Measurements from ENCODE around the gene KRTAP5-4.
"Not testable (repeated sequence)": the region's sequence is repeated elsewhere in the genome, so short reads cannot be mapped to it uniquely, and the experiment has no call there.

KRTAP5-4 gene

GRCh38 chr11:1652771-1653540 is 31.0 kb upstream of the KRTAP5-4 start:
- peak; percentile 86 for DNase-seq

DNA sequence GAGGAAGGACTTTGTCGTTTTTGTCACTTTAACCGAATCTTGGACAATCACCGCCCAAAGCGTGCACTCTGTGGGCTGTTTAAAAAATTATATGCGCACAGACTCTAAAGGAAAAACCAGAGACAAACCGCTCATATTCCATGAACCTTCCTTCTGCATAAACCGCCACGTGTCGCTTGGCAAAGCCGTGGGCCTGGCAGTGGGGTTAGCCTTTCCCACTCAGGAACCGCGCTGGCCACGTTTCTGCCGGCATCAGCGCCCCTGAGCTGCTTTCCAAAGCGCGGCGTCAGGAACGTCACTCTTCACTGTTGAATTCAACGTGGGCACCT is 30.5 kb upstream of the KRTAP5-4 start:
- DNase-seq = no peak

DNA sequence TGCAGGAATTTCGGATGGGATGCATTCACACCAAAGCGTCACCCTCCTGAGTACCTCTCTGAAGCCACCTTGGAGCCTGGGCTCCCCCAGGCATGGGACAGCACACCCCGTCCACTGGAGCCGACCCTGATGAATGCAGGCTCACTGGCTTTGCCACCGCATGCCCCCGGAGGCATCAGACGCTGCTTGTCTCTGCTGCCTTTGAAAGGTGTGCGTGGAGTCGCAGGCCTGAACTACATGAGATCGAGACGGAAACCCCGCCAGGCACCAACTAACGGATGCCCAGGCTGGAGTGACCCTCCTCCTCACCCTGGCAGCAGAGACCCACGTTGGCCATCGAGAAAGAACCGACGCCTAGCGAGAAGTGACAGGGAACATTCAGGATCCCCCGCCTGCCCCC is 30.1 kb upstream of the KRTAP5-4 start:
- DNase-seq = no peak

DNA sequence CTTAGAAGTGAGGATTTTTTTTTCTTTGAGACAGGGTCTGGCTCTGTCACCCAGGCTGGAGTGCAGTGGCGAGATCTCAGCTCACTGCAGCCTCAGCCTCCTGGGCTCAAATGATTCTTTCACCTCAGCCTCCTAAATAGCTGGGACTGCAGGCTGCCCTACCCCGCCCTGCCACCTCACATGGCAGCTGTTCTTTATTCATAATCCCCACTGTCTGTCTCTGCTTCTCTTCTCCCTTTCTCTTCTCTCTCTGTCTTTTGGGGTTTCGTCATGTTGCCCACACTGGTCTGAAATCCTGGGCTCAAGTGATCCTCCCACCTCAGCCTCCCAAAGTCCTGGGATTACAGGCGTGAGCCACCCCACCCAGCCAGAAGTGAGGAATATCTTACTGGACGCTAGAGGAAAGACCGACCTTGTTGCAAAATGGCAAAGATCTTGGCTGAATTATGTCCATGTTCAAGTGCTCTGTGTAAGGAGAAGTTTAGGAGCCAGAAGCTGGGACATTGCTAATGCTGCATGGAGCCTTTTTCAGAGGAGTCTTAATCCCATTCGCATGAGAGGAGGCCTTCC is 29.6 kb upstream of the KRTAP5-4 start:
- no peak for DNase-seq

- DNase-seq = no peak
Measured at GRCh38 chr11:1650918-1651262, 29.0 kb upstream of the KRTAP5-4 start.

DNA sequence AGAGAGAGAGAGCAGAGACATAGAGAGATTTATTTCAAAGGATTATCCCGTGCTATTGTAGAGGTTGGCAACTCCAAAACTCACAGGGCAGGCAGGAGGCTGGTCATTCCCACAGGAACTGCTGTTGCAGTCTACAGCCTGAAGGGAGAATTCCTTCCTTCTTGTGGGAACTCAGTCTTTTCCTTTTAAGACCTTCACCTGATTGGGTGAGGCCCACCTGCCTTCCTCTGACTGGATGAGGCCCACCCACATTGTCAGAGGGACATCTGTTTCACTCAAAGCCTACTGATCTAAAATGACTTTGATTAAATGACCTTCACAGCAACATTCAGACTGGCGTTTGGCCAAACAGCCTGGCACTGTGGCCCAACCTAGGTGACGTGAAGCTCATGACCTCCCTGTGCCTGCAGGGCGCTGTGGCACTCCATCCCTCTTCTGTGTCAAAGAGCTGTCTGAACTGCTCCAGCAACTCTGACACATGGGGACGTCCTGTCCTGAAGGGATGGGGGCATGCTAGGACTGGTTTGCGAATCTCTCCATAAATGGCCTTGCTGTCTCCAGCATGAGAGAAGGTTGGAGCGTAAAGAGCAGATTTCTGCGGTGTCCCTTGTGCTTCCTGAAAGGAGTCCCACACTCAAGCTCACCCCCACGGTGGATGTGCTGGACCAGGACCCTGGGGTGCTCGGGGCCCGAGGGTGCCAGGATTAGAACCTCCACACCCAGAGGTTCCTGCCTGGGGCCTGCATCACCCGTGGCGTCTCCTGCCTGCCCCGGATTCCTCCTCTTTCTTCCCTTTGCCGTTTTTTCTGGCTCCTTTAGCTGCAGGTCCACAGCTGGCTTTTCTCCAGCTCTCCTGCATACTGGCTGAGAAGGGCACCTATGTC is 28.3 kb upstream of the KRTAP5-4 start:
- DNase-seq = peak; percentile 16

- DNase-seq = peak; percentile 22
Measured at GRCh38 chr11:1648653-1649420, 26.9 kb upstream of the KRTAP5-4 start.

DNA sequence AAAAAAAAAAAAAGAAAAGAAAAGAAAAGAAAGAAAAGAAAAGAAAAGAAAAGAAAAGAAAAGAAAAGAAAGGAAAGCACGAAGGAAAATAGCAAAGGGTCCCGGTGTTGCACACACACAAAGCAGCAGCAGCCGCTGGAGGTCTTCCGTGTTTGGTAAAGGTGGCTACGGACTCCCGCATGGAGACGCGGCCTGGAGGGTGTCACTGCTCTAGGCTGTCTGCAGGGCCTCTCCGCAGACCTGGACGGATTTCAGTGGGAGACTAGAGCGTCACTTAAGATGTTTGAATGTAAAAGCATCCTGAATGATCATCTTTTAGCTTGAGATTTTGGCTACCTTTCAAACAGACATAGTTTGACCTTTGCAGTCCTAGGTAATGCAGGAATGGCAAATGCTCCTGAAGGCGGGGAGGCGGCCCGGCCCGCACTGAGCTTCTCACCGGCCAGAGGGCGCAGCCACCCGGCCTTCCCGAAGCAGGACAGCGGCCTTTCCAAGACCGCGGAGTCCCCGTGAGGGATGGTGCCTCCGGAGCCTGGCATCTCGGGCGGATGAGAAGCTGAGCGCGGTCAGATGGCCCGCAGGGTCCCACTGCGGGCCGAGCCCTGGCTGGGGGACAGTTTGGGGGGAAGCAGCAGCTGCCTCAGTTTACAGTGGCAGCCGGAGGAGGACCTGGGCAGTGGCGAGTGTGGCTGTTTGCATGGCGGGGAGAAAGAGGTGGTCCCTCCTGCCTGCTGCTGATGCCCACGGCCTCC is 26.1 kb upstream of the KRTAP5-4 start:
- no peak for DNase-seq

DNA sequence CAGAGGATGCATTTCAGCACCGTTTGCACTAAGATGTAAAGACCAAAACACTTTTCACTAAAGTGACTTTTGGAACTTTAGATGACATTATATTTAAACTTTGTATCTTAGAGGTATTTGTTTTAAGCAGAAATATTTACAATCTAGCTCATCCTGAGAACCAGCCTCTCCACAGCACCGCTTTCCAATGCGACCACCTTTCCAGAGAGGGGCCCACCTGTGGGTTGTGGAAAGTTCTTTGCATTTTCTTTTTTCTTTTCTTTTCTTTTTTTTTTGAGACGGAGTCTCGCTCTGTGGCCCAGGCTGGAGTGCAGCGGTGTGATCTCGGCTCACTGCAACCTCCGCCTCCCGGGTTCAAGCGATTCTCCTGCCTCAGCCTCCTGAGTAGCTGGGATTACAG is 24.6 kb upstream of the KRTAP5-4 start:
- not testable (repeated sequence) for DNase-seq

DNA sequence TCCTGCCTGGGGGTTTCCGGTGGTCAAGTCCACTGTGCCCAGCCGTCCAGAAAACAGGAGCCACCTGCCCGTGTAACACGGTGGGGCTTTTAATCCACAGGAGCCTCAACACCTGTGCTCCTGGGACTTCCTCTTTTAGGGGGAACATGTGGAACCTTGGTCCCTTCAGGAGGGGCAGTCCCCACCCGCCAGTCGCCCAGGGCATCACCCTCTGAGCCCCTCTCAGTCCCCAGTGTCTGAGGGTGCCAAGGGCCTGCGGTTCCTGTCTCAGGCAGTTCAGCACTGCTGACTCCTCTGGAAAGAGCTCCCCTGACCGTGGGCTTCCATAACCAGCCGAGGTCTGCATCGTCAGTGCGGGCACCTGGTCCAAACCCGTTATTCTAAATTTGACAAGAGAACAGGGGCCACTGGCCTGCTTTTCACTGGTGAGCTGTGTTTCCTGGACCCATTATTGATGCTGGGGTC is 23.5 kb upstream of the KRTAP5-4 start:
- no peak for DNase-seq

GRCh38 chr11:1644601-1645356 is 22.8 kb upstream of the KRTAP5-4 start:
- DNase-seq = no peak

- no peak for DNase-seq
Measured at GRCh38 chr11:1643146-1643690, 21.3 kb upstream of the KRTAP5-4 start.

DNA sequence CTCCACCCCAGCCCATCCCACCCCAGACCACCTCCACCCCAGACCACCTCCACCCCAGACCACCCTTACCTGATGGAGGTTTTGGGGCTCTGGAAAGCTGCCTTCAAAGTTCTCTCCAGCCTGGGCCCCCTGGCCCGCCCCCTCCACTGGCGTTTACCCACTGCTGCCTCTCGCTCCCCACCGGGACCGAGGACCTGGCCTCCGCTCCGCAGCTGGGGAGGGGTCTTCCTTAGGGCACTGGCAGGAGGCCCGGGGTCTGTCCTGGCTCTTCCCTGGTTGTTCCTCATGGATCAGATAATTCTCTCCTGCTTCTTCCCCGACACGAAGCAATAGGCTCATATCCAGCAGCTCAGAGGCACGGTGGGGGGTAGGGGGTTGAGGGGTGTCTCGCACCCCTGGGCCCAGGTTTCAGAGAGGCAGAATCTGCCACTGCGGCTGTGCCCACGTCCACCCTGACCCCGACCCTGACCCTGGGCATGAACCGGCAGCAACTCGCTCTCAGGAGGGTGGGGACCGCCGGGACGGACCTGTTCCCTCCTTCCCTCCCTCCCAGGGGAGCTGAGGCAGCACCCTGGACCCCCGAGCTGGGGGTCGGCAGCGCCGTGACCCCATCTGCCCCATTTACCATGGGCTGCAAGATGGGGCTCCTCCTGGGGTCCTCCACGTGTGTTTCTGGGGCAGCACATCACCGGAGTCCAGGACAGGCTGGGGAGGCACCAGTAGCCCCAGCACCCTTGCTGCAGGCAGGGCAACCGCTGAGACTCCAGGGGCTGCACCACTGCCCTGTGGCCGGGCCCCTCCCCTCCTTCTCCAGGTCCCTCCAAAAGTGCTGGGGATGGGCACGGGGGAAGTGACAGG is 20.6 kb upstream of the KRTAP5-4 start:
- DNase-seq = no peak

GRCh38 chr11:1641096-1641495 is 19.2 kb upstream of the KRTAP5-4 start:
- no peak for DNase-seq

DNA sequence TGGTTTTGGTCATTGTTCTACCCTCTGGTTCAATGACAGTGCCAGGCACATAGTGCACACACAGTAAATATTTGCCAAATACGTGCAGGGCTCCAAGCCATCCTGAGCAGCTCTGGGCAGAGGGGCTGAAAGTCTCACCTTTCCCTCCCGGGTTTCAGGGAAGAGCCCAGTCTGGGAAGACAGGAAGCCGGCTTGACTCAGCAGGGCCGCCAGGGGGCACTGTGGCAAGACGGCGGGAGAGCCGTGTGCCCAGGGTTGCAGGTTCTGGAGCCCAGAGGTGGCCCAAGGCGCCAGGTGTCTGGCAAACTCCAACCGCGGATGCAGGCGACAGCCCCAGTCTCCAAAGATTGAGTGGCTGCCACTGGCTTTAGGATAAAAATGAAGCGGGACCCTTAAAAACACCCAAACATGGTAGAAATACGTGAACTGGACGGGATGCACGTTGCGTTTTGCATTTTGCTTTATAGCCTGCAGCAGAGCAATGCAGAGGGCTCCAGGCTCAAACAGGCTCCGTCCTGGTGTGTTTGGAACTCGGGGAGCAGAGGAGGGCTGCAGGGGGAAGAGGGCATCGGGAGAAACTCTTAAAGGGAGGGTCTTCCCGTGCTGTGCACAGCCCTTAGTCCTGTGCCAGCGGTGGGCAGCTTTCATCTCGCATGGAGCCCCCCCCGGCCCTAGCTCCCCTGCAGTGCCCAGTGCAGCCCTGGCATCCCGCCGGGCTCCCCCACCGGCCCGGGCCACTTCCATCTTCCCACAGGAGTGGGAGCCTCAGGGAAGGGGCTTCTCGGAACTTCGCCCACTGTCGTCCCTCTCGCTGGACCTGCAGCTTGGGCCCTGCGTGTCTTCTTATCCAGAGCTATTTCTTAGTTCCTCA is 18.4 kb upstream of the KRTAP5-4 start:
- peak; percentile 47 for DNase-seq

DNA sequence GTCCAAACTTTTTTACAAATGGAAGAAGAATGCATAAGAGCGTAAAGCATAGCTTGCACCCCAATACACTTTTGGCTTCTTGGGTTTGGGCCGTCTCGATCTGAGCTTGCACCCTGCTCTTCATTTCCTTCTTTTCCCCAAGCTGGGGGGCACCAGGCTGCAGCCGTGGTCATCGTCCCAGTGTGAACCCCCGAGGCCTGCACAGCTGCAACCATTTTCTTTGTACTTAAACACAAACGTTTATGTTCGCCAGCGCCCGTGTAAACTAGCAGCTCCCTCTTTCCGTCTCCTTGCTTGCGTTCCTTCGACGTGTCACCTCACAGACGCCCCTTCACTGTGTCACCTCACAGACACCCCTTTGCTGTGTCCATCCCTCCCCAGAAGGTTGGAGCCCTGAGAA is 17.7 kb upstream of the KRTAP5-4 start:
- DNase-seq = no peak

- no peak for DNase-seq
Measured at GRCh38 chr11:1639102-1639620, 17.2 kb upstream of the KRTAP5-4 start.

GRCh38 chr11:1638344-1638743 is 16.4 kb upstream of the KRTAP5-4 start:
- no peak for DNase-seq

- DNase-seq = no peak
Measured at GRCh38 chr11:1637628-1638027, 15.7 kb upstream of the KRTAP5-4 start.
